ENCODE data around the gene RECK. TPM values are rescaled to one million over a fixed set of nuclear protein-coding genes. Genes with fewer than 3 reads are reported as not detected.
"Not testable (repeated sequence)": the region's sequence is repeated elsewhere in the genome, so short reads cannot be mapped to it uniquely, and the experiment has no call there.

The RECK gene
- total and polyA plus RNA-seq, 2 experiments from 2014 or later: 8.1 to 11.6 TPM

- Histone ChIP-seq H3F3A (replicated peaks; ENCODE audit: low read depth) (no peaks in the 10 kb centered on the region), H3K79me2 (replicated peaks; ENCODE audit: insufficient read depth) (no peaks in the 10 kb centered on the region), H3K27ac (ENCODE audit: low read depth) (no peak overlapping the region), H3K4me3 (no peak overlapping the region), H2AFZ (no peak overlapping the region), H3K4me2 (no peak overlapping the region), H3K4me1 (ENCODE audit: insufficient read depth) (no peaks in the 10 kb centered on the region), H4K20me1 (replicated peaks; ENCODE audit: insufficient read depth) (no peaks in the 10 kb centered on the region), H3K9me2 (ENCODE audit: insufficient read depth) (no peaks in the 10 kb centered on the region; the same call in 1 of the 2 replicates), H3K27me3 (ENCODE audit: insufficient read depth) (no peaks in the 10 kb centered on the region), H3K36me3 (ENCODE audit: insufficient read depth) (no peaks in the 10 kb centered on the region)
- no peak overlapping the region for H3K27ac Mint-ChIP-seq
- peaks cover 18% of the 10 kb centered on the region for H3K9me3 Mint-ChIP-seq
- H3K27me3 Mint-ChIP-seq (ENCODE audit: insufficient read depth, low read depth, poor library complexity): peaks cover 3% of the 10 kb centered on the region
- H3K36me3 Mint-ChIP-seq (ENCODE audit: low read depth): no peaks in the 10 kb centered on the region
- peak; percentile 54 for DNase-seq (ENCODE audit: low spot score)
- TF ChIP-seq, protein P1, sequence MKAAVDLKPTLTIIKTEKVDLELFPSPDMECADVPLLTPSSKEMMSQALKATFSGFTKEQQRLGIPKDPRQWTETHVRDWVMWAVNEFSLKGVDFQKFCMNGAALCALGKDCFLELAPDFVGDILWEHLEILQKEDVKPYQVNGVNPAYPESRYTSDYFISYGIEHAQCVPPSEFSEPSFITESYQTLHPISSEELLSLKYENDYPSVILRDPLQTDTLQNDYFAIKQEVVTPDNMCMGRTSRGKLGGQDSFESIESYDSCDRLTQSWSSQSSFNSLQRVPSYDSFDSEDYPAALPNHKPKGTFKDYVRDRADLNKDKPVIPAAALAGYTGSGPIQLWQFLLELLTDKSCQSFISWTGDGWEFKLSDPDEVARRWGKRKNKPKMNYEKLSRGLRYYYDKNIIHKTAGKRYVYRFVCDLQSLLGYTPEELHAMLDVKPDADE (IDR thresholded peaks at IDR 0.05): no peak
- no peak for TF ChIP-seq CREB1 (CRISPR knock-in tag; IDR thresholded peaks at IDR 0.05; ENCODE audit: low read depth)
- TF ChIP-seq REST (IDR thresholded peaks at IDR 0.05; ENCODE audit: unreplicated experiment): no peak
- no peak for TF ChIP-seq ZNF331 (CRISPR knock-in tag; IDR thresholded peaks at IDR 0.05; ENCODE audit: low read depth)
- no peak for TF ChIP-seq EZH2 (IDR thresholded peaks at IDR 0.05; ENCODE audit: low read depth, unreplicated experiment)
- TF ChIP-seq NANOG (IDR thresholded peaks at IDR 0.05; ENCODE audit: borderline replicate concordance): no peak
- TF ChIP-seq, protein P2, sequence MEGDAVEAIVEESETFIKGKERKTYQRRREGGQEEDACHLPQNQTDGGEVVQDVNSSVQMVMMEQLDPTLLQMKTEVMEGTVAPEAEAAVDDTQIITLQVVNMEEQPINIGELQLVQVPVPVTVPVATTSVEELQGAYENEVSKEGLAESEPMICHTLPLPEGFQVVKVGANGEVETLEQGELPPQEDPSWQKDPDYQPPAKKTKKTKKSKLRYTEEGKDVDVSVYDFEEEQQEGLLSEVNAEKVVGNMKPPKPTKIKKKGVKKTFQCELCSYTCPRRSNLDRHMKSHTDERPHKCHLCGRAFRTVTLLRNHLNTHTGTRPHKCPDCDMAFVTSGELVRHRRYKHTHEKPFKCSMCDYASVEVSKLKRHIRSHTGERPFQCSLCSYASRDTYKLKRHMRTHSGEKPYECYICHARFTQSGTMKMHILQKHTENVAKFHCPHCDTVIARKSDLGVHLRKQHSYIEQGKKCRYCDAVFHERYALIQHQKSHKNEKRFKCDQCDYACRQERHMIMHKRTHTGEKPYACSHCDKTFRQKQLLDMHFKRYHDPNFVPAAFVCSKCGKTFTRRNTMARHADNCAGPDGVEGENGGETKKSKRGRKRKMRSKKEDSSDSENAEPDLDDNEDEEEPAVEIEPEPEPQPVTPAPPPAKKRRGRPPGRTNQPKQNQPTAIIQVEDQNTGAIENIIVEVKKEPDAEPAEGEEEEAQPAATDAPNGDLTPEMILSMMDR (conservative IDR thresholded peaks at IDR 0.05; ENCODE audit: low read depth in 2 of 2): no peak
- TF ChIP-seq ZNF114 (CRISPR knock-in tag; IDR thresholded peaks at IDR 0.05): no peak
- TF ChIP-seq POLR2AphosphoS5 (IDR thresholded peaks at IDR 0.05; ENCODE audit: low read depth): no peak
- no peak for TF ChIP-seq STAT1 (IDR thresholded peaks at IDR 0.05; ENCODE audit: unreplicated experiment)
- TF ChIP-seq JUNB (IDR thresholded peaks at IDR 0.05; ENCODE audit: unreplicated experiment): no peak
- TF ChIP-seq EZH2phosphoT487 (IDR thresholded peaks at IDR 0.05; ENCODE audit: unreplicated experiment): no peak
- H3K4me1 Mint-ChIP-seq: no peaks in the 10 kb centered on the region
- peak; percentile 89 for ATAC-seq
- no peak overlapping the region for H3K4me3 Mint-ChIP-seq
These were observed 40.2 kb upstream of the RECK start for GRCh38 chr9:35996358-35996970.

- not testable (repeated sequence) for H3K27ac Mint-ChIP-seq; H3K79me2 ChIP-seq (replicated peaks; ENCODE audit: insufficient read depth); DNase-seq (ENCODE audit: low spot score); H3K4me1 ChIP-seq (ENCODE audit: insufficient read depth); H3K4me3 Mint-ChIP-seq; H3K36me3 ChIP-seq (ENCODE audit: insufficient read depth); H4K20me1 ChIP-seq (replicated peaks; ENCODE audit: insufficient read depth); H2AFZ ChIP-seq; H3K27me3 Mint-ChIP-seq (ENCODE audit: insufficient read depth, low read depth, poor library complexity); H3K36me3 Mint-ChIP-seq (ENCODE audit: low read depth); H3K27me3 ChIP-seq (ENCODE audit: insufficient read depth); H3K9me2 ChIP-seq (ENCODE audit: insufficient read depth); ATAC-seq; H3F3A ChIP-seq (replicated peaks; ENCODE audit: low read depth); H3K4me1 Mint-ChIP-seq; H3K4me3 ChIP-seq; H3K4me2 ChIP-seq; H3K27ac ChIP-seq (ENCODE audit: low read depth)
- H3K9me3 Mint-ChIP-seq: peaks cover 18% of the 10 kb centered on the region
These were observed 39.7 kb upstream of the RECK start for GRCh38 chr9:35997016-35997415.
